Aorta (tissue), 5 donors: ENCODE results near the gene PLEKHM3. TPM values are rescaled to one million over a fixed set of nuclear protein-coding genes. Genes with fewer than 3 reads are reported as not detected.
A peak's percentile ranks its signal among the peaks of the same experiment; 100 is the strongest.

Experiments used
- ATAC-seq: fragments of 200-7000 bp; cut with Tn5 transposase; one replicate; pipeline ENCODE4 v1.9.1; 2022; ENCODE audit warnings: moderate library complexity; ENCODE audit not compliant: low FRiP score
- DNase-seq, 2 donors: peaks; one replicate each; pipeline ENCODE4 v3.0.0-alpha.2; 2020
- H3K27ac ChIP-seq, 2 donors: one replicate each; pipeline ENCODE4 v1.5.1; 2013; ENCODE audit warnings: low read length in 2 of 2, mild to moderate bottlenecking in 2 of 2, moderate library complexity in 2 of 2, control low read depth in 1 of 2, inconsistent platforms in 1 of 2, low read depth in 1 of 2
- H3K27me3 ChIP-seq, 2 donors: one replicate each; pipeline ENCODE4 v1.6.1; 2013; ENCODE audit warnings: control low read depth in 1 of 2, low read length in 1 of 2, mild to moderate bottlenecking in 1 of 2, moderate library complexity in 1 of 2; ENCODE audit not compliant: insufficient read depth in 2 of 2, control insufficient read depth in 1 of 2
- H3K36me3 ChIP-seq, 2 donors: one replicate each; pipeline ENCODE4 v1.6.1; 2013; ENCODE audit warnings: control low read depth in 1 of 2, low read length in 1 of 2, mild to moderate bottlenecking in 1 of 2; ENCODE audit not compliant: insufficient read depth in 2 of 2, control insufficient read depth in 1 of 2
- H3K4me1 ChIP-seq, 2 donors: one replicate each; pipeline ENCODE4 v1.6.1; 2013; ENCODE audit warnings: low read length in 2 of 2, control low read depth in 1 of 2, mild to moderate bottlenecking in 1 of 2, moderate library complexity in 1 of 2; ENCODE audit not compliant: insufficient read depth in 2 of 2, control insufficient read depth in 1 of 2
- H3K4me3 ChIP-seq, 2 donors: one replicate each; pipeline ENCODE4 v1.5.1; 2013; ENCODE audit warnings: low read length in 2 of 2, control low read depth in 1 of 2, mild to moderate bottlenecking in 1 of 2
- H3K9me3 ChIP-seq: one replicate; pipeline ENCODE4 v1.6.1; 2013; ENCODE audit warnings: mild to moderate bottlenecking, low read length; ENCODE audit not compliant: control insufficient read depth
- WGBS, 2 donors: extraction: QIAGEN DNeasy Blood & Tissue Kit; methylation state at CpG; one replicate each; pipeline ENCODE4 v1.1.7; 2013; 5-methylcytosine and 5-hydroxymethylcytosine counted together
- intact Hi-C, 2 donors: fragments of 100-400 bp; cut with DNase I; formaldehyde crosslinking; loops; one replicate each; pipeline versions ENCODE4 v1.14.2 to v1.15.0; 2022
- polyA plus RNA-seq, 2 donors: library from polyadenylated mRNA; stranded (reverse); fragments of 200-250 nt; gene quantifications; one replicate each; pipeline ENCODE4 v1.2.3, GENCODE V29; 2013
- total RNA-seq, 2 donors: library from RNA; stranded (reverse); fragmentation: NEBNext Ultra II Directional; extraction: Animal tissue kit (Norgen Biotek cat#: 25700); gene quantifications; one replicate each; pipeline ENCODE4 v1.2.1, GENCODE V29; 2021
- donor health status: healthy with polysubstance abuse.
- donor health status: Bipolar disorder and iron deficiency.
- donor health status: DM: no; HTN: no; CAD: no.
- donor health status: DM: no; HTN: no; CAD: no.
- donor health status: DM: yes; HTN: yes; CAD: no.

The PLEKHM3 gene
- total and polyA plus RNA-seq, 4 donors: 2.8 to 18.9 (median 9.3) TPM

DNA sequence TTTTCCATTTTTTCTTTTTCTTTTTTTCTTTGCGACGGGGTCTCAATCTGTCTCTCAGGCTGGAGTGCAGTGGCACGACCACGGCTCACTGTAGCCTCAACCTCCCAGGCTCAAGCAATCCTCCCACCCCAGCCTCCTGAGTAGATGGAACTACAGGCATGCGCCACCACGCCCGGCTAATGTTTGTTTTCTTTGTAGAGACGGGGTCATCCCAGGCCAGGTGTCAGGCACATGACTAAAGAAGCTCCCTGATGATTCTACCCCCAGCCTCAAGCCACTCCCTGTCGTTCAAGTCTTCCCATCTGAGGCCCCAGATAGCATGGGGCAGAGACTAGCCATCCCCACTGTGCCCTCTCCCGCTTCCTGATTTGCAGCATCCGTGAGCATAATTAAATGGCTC lies 245.8 kb downstream of the PLEKHM3 start:
- 80 to 87% methylated on average over 9 to 11 of the region's 11 CpGs for WGBS, 2 donors

GRCh38 chr2:207778298-207778882 lies 246.9 kb downstream of the PLEKHM3 start:
- no peaks in the 10 kb centered on the region for H3K9me3 ChIP-seq
- intact Hi-C loops: loop anchor here (5.0 to 10.0 kb wide), 2 partner anchors 39 to 196 kb away; no protein-coding TSS in a partner anchor
- H3K27me3 ChIP-seq: no peaks in the 10 kb centered on the region
- 84 to 96% methylated on average over 4 of the region's 4 CpGs for WGBS, 2 donors
- no peak for DNase-seq
- H3K36me3 ChIP-seq: no peaks in the 10 kb centered on the region
- H3K4me3 ChIP-seq: no peak overlapping the region
- no peaks in the 10 kb centered on the region for H3K4me1 ChIP-seq
- no peak for ATAC-seq
- H3K27ac ChIP-seq: no peak overlapping the region

More for the DNA sequence above, 245.8 kb downstream of the PLEKHM3 start:
- H3K4me3 ChIP-seq: no peak overlapping the region
- no peak overlapping the region for H3K27ac ChIP-seq
- intact Hi-C loops: loop anchor here (5.0 to 10.0 kb wide), 2 partner anchors 38 to 195 kb away; no protein-coding TSS in a partner anchor
- no peaks in the 10 kb centered on the region for H3K36me3 ChIP-seq
- H3K4me1 ChIP-seq: no peaks in the 10 kb centered on the region
- DNase-seq (peak in 1 of 2 donors; percentile 39), ATAC-seq (no peak)
- no peaks in the 10 kb centered on the region for H3K9me3 ChIP-seq
- no peaks in the 10 kb centered on the region for H3K27me3 ChIP-seq

- Histone ChIP-seq H3K4me1 (no peaks in the 10 kb centered on the region), H3K36me3 (no peaks in the 10 kb centered on the region), H3K27ac (no peak overlapping the region), H3K4me3 (no peak overlapping the region), H3K27me3 (no peaks in the 10 kb centered on the region), H3K9me3 (no peaks in the 10 kb centered on the region)
- DNase-seq (no peak), ATAC-seq (no peak)
- intact Hi-C loops: loop anchor here (5.0 to 10.0 kb wide), 2 partner anchors 40 to 198 kb away; no protein-coding TSS in a partner anchor
- 93 to 95% methylated on average over 6 of the region's 6 CpGs for WGBS, 2 donors
These were observed 248.2 kb downstream of the PLEKHM3 start for GRCh38 chr2:207777124-207777523.

- no peaks in the 10 kb centered on the region for H3K4me1 ChIP-seq
- no peaks in the 10 kb centered on the region for H3K36me3 ChIP-seq
- no peaks in the 10 kb centered on the region for H3K9me3 ChIP-seq
- H3K27me3 ChIP-seq: no peaks in the 10 kb centered on the region
- WGBS, 2 donors: 83 to 85% methylated on average over 3 of the region's 3 CpGs
- intact Hi-C loops: loop anchor here (5.0 to 10.0 kb wide), 2 partner anchors 42 to 199 kb away; no protein-coding TSS in a partner anchor
- ATAC-seq (no peak), DNase-seq (no peak)
- H3K27ac ChIP-seq: no peak overlapping the region
- no peak overlapping the region for H3K4me3 ChIP-seq
These were observed 249.9 kb downstream of the PLEKHM3 start for GRCh38 chr2:207775473-207775872.

- no peak for DNase-seq
- WGBS, 2 donors: 74 to 80% methylated on average over 13 of the region's 13 CpGs
- Histone ChIP-seq H3K9me3 (no peaks in the 10 kb centered on the region), H3K36me3 (no peaks in the 10 kb centered on the region), H3K27me3 (no peaks in the 10 kb centered on the region), H3K4me1 (no peaks in the 10 kb centered on the region), H3K27ac (no peak overlapping the region), H3K4me3 (no peak overlapping the region)
- intact Hi-C loops: loop anchor here in 1 of 2 donors (10.0 kb wide), 1 partner anchor 202 kb away; no protein-coding TSS in a partner anchor
- no peak for ATAC-seq
These were observed 252.5 kb downstream of the PLEKHM3 start for GRCh38 chr2:207772844-207773205.

GRCh38 chr2:207772081-207772843 lies 253.1 kb downstream of the PLEKHM3 start:
- Histone ChIP-seq H3K27ac (no peak overlapping the region), H3K27me3 (no peaks in the 10 kb centered on the region), H3K36me3 (no peaks in the 10 kb centered on the region), H3K4me3 (no peak overlapping the region), H3K4me1 (no peaks in the 10 kb centered on the region), H3K9me3 (no peaks in the 10 kb centered on the region)
- intact Hi-C loops: loop anchor here in 1 of 2 donors (10.0 kb wide), 1 partner anchor 203 kb away; no protein-coding TSS in a partner anchor
- ATAC-seq (no peak), DNase-seq (peak; percentile 62 to 79)
- 75 to 76% methylated on average over 13 of the region's 13 CpGs for whole genome bisulfite sequencing, 2 donors

- Histone ChIP-seq H3K4me1 (no peaks in the 10 kb centered on the region), H3K36me3 (no peaks in the 10 kb centered on the region), H3K9me3 (no peaks in the 10 kb centered on the region), H3K4me3 (no peak overlapping the region), H3K27me3 (no peaks in the 10 kb centered on the region), H3K27ac (no peak overlapping the region)
- no peak for DNase-seq
- intact Hi-C loops: loop anchor here in 1 of 2 donors (10.0 kb wide), 1 partner anchor 203 kb away; no protein-coding TSS in a partner anchor
- no peak for ATAC-seq
- WGBS, 2 donors: 85 to 86% methylated on average over 14 of the region's 14 CpGs
These were observed 253.9 kb downstream of the PLEKHM3 start for GRCh38 chr2:207771421-207771820.
